ENCODE measurements around the gene MYO1D. TPM values are rescaled to one million over a fixed set of nuclear protein-coding genes. Genes with fewer than 3 reads are reported as not detected.

The MYO1D gene
- total RNA-seq, 1 experiment from 2014 or later, result 1.3 TPM

DNA sequence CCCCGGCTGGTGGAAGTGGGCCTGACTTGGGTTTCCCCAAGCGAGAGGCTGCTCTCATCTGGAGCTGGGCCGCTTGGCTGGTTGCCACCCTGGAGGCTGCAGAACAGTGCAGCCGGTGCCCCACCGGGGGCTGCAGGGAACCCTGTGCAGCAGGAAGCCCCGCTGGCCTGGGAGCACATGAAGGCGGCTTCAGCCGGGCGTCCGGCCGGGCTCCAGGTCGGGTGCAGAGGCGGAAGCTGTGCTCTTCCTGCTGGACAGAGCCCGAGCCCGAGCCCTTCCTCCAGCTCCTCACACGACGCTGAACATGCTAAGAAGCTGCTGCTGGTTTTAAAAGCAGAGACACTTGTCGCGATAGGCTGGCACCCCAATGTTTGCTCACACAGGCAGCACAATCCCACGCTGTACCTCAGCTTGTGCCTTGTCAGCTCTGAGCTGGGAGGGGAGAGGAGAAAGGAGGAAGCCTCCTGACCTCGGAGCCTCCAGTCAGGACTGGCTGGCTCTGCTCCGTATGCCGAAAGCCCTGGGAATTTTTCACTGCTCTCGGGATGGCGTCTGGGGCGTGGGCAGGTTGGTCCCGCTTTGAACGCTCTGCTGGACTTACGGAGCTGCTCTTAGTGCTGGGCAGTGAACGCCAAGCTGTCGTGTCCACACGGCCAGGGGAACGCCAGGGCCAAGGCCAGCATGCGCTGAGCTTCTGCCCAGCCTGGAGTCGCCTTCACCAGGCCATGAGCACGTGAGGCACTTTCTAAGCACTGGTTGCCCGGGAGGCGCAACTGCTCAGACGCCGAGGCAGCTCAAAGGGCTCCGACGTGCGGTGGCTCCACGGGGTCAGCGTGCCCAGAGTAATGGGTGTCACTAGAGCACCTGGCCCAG lies 381.3 kb downstream of the MYO1D start:
- Histone ChIP-seq H3K36me3 (ENCODE audit: control insufficient read depth, insufficient read depth, low read length) (no peaks in the 10 kb centered on the region), H3K27ac (ENCODE audit: low read length) (no peak overlapping the region), H3K27me3 (ENCODE audit: control insufficient read depth, insufficient read depth, low read length) (no peaks in the 10 kb centered on the region), H3K4me1 (ENCODE audit: control insufficient read depth, insufficient read depth, low read length) (no peaks in the 10 kb centered on the region), H3K4me3 (ENCODE audit: low read depth in 2 of 2, low read length in 2 of 2) (no peak overlapping the region), H3K9me3 (ENCODE audit: control insufficient read depth, insufficient read depth, low read depth, low read length) (no peaks in the 10 kb centered on the region)
- BruUV-seq (replicated peaks), result no TSS peak
- in situ Hi-C loops (cut with HindIII; ENCODE audit: low pct_unique_long_range_greater_than_20kb, low sequenced_read_pairs) (no loop called here), intact Hi-C loops (cut with micrococcal nuclease; ENCODE audit: unreplicated experiment) (loop anchor here (10.0 kb wide), 1 partner anchor 109 kb away; no protein-coding TSS in a partner anchor)
- ChIA-PET POLR2A (interaction anchor here (0.6 kb wide), 1 partner anchor 20 kb away, joined by 5 read pairs; no protein-coding TSS in a partner anchor), CTCF (no interaction called here)
- TF ChIP-seq SIN3A (IDR thresholded peaks at IDR 0.05; ENCODE audit: borderline replicate concordance, insufficient read depth, low read depth, low read length) (no peak), POLR2AphosphoS5 (IDR thresholded peaks at IDR 0.05; ENCODE audit: low read depth, low read length) (no peak), TCF7L2 (IDR thresholded peaks at IDR 0.05; ENCODE audit: low read depth, low read length) (no peak)
- TF ChIP-seq, protein P1, sequence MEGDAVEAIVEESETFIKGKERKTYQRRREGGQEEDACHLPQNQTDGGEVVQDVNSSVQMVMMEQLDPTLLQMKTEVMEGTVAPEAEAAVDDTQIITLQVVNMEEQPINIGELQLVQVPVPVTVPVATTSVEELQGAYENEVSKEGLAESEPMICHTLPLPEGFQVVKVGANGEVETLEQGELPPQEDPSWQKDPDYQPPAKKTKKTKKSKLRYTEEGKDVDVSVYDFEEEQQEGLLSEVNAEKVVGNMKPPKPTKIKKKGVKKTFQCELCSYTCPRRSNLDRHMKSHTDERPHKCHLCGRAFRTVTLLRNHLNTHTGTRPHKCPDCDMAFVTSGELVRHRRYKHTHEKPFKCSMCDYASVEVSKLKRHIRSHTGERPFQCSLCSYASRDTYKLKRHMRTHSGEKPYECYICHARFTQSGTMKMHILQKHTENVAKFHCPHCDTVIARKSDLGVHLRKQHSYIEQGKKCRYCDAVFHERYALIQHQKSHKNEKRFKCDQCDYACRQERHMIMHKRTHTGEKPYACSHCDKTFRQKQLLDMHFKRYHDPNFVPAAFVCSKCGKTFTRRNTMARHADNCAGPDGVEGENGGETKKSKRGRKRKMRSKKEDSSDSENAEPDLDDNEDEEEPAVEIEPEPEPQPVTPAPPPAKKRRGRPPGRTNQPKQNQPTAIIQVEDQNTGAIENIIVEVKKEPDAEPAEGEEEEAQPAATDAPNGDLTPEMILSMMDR (IDR thresholded peaks at IDR 0.05), result no peak
- TF ChIP-seq, protein P2, sequence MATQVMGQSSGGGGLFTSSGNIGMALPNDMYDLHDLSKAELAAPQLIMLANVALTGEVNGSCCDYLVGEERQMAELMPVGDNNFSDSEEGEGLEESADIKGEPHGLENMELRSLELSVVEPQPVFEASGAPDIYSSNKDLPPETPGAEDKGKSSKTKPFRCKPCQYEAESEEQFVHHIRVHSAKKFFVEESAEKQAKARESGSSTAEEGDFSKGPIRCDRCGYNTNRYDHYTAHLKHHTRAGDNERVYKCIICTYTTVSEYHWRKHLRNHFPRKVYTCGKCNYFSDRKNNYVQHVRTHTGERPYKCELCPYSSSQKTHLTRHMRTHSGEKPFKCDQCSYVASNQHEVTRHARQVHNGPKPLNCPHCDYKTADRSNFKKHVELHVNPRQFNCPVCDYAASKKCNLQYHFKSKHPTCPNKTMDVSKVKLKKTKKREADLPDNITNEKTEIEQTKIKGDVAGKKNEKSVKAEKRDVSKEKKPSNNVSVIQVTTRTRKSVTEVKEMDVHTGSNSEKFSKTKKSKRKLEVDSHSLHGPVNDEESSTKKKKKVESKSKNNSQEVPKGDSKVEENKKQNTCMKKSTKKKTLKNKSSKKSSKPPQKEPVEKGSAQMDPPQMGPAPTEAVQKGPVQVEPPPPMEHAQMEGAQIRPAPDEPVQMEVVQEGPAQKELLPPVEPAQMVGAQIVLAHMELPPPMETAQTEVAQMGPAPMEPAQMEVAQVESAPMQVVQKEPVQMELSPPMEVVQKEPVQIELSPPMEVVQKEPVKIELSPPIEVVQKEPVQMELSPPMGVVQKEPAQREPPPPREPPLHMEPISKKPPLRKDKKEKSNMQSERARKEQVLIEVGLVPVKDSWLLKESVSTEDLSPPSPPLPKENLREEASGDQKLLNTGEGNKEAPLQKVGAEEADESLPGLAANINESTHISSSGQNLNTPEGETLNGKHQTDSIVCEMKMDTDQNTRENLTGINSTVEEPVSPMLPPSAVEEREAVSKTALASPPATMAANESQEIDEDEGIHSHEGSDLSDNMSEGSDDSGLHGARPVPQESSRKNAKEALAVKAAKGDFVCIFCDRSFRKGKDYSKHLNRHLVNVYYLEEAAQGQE (IDR thresholded peaks at IDR 0.05; ENCODE audit: insufficient read depth in 1 of 2, low read depth in 2 of 2, low read length in 1 of 2), result no peak
- DNase-seq (ENCODE audit: low read depth, low spot score) (no peak), ATAC-seq (peak; percentile 27)

DNA sequence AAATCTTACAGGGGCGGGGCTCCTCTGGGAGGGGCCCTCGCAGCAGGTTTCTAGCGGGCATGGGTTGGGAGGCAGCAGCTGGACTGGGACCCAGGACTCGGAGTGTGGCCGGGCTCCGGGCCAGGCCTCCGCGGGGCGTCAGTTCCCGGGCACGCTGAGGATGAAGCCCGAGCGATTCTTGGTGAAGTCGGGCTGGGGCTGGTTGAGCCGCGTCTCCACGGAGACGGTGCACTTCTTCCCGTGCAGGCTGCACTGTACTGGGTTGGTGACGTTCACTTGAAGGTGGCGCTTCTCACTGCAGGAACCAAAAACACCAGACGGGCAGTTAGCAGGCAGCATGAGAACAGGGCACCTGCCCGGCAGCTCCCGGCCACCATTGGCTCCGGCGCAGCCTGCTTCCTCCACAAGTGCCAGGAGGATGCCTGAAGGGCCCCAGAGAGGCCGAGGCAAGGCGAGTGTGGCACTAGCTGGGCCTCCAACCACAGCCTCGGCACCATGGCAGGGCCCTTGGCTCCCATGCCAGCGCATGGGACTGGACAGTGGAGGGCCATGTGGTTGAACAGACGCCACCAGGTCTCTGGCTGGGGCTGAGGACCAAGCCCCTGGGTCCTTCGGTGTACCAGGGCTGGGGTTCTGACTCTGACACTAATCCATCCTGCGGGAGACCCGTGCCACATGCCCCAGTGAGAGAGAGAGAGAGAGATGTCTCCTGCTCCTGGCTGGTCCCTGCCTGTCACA lies 382.1 kb downstream of the MYO1D start:
- ChIA-PET CTCF (no interaction called here), POLR2A (no interaction called here)
- no TSS peak for BruUV-seq (replicated peaks)
- Histone ChIP-seq H3K27me3 (ENCODE audit: control insufficient read depth, insufficient read depth, low read length) (no peaks in the 10 kb centered on the region), H3K4me1 (ENCODE audit: control insufficient read depth, insufficient read depth, low read length) (no peaks in the 10 kb centered on the region), H3K36me3 (ENCODE audit: control insufficient read depth, insufficient read depth, low read length) (no peaks in the 10 kb centered on the region), H3K4me3 (ENCODE audit: low read depth in 2 of 2, low read length in 2 of 2) (no peak overlapping the region), H3K27ac (ENCODE audit: low read length) (no peak overlapping the region), H3K9me3 (ENCODE audit: control insufficient read depth, insufficient read depth, low read depth, low read length) (no peaks in the 10 kb centered on the region)
- no peak for DNase-seq (ENCODE audit: low read depth, low spot score)
- TF ChIP-seq SIN3A (IDR thresholded peaks at IDR 0.05; ENCODE audit: borderline replicate concordance, insufficient read depth, low read depth, low read length) (no peak), TCF7L2 (IDR thresholded peaks at IDR 0.05; ENCODE audit: low read depth, low read length) (no peak), POLR2AphosphoS5 (IDR thresholded peaks at IDR 0.05; ENCODE audit: low read depth, low read length) (no peak)
- TF ChIP-seq, protein P1 (IDR thresholded peaks at IDR 0.05), result no peak
- TF ChIP-seq, protein P2 (IDR thresholded peaks at IDR 0.05; ENCODE audit: insufficient read depth in 1 of 2, low read depth in 2 of 2, low read length in 1 of 2), result no peak
- in situ Hi-C loops (cut with HindIII; ENCODE audit: low pct_unique_long_range_greater_than_20kb, low sequenced_read_pairs), result no loop called here
- intact Hi-C loops (cut with micrococcal nuclease; ENCODE audit: unreplicated experiment), result loop anchor here (10.0 kb wide), 1 partner anchor 110 kb away; no protein-coding TSS in a partner anchor
- ATAC-seq, result peak; percentile 20

Measured in Panc1 (cell line).